GM12891 (cell line): ENCODE data around the gene NPW.

Source experiments
- POLR2A ChIP-seq: IDR thresholded peaks from 2 replicates; pipeline ENCODE4 v1.6.1; 2011; ENCODE audit warnings: low read depth, low read length, control low read depth
- SPI1 ChIP-seq: IDR thresholded peaks from 2 replicates; pipeline ENCODE4 v1.6.1; 2011; ENCODE audit warnings: low read depth, low read length, control low read depth
- TAF1 ChIP-seq: IDR thresholded peaks from 2 replicates; pipeline ENCODE4 v1.6.1; 2011; ENCODE audit warnings: low read depth, low read length, control low read depth

GRCh38 chr16:2062801-2063200 is 43.2 kb downstream of the NPW start:
- TF ChIP-seq POLR2A (no peak), TAF1 (no peak), SPI1 (no peak)
